GM12878 (cell line): Measurements from ENCODE around the gene COQ8B. TPM values are rescaled to one million over a fixed set of nuclear protein-coding genes. Genes with fewer than 3 reads are reported as not detected.

Experiments used
- ATAC-seq: fragments of 200-7000 bp; cut with Tn5 transposase; 3 replicates; pipeline ENCODE4 v1.9.1; 2020; ENCODE audit warnings: mild to moderate bottlenecking, moderate library complexity
- BruUV-seq: library from RNA; stranded (reverse); fragments of 400-500 nt; replicated peaks from 2 replicates; lab custom pipeline; 2021; lab: Mats Ljungman, UMichigan
- CTCF ChIA-PET: fragments of 300-600 bp; sonication (Branson Sonifier 250); formaldehyde crosslinking; extraction: SDS; loops from one replicate; lab custom pipeline; 2021; ENCODE audit warnings: inconsistent platforms; lab: Yijun Ruan, JAX
- POLR2A ChIA-PET: fragments of 350-600 bp; formaldehyde crosslinking; extraction: SDS; loops from one replicate; lab custom pipeline; 2021; ENCODE audit warnings: inconsistent platforms; lab: Charles Lee
- RAD21 ChIA-PET: fragments of 300-600 bp; sonication (Branson Sonifier 250); formaldehyde crosslinking; loops from one replicate; lab custom pipeline; 2023; ENCODE audit warnings: antibody characterized with exemption; ENCODE audit not compliant: unreplicated experiment; lab: Charles Lee
- SMC1A ChIA-PET: fragments of 300-600 bp; sonication (Branson Sonifier 250); formaldehyde crosslinking; loops from one replicate; lab custom pipeline; 2023; ENCODE audit not compliant: unreplicated experiment, uncharacterized antibody; lab: Charles Lee
- DNase-seq: peaks from one replicate; pipeline ENCODE4 v3.0.0-alpha.2; 2011; ENCODE audit warnings: low read depth, low spot score
- FAIRE-seq: peaks from 3 replicates; lab custom pipeline; 2011; peaks lifted over from hg19 to GRCh38; lab: Jason Lieb, UNC
- H2AFZ ChIP-seq: 2 replicates; pipeline ENCODE4 v1.6.0; 2011; ENCODE audit warnings: low read depth, low read length, control low read depth; ENCODE audit not compliant: control insufficient read depth
- H3K27ac ChIP-seq: 2 replicates; pipeline ENCODE4 v1.5.1; 2011; ENCODE audit warnings: control low read depth; ENCODE audit not compliant: control insufficient read depth, insufficient read depth
- H3K27me3 ChIP-seq, 2 experiments: replicated peaks in 1 of 2; 2 replicates each; pipeline versions ENCODE4 v1.6.0 to v1.6.1; 2011; ENCODE audit warnings: low read length in 1 of 2; ENCODE audit not compliant: control insufficient read depth in 2 of 2, insufficient read depth in 2 of 2
- H3K36me3 ChIP-seq, 2 experiments: 2 replicates each; pipeline ENCODE4 v1.5.1; 2011; ENCODE audit warnings: low read length in 1 of 2; ENCODE audit not compliant: control insufficient read depth in 2 of 2, insufficient read depth in 2 of 2
- H3K4me1 ChIP-seq: 2 replicates; pipeline ENCODE4 v1.6.1; 2011; ENCODE audit warnings: mild to moderate bottlenecking, low read length, moderate library complexity, mixed read lengths; ENCODE audit not compliant: control insufficient read depth, insufficient read depth
- H3K4me2 ChIP-seq: 2 replicates; pipeline ENCODE4 v1.6.0; 2011; ENCODE audit warnings: control low read depth; ENCODE audit not compliant: control insufficient read depth, insufficient read depth
- H3K4me3 ChIP-seq: fragments of 200-600 bp; sonication (generic); 2 replicates; pipeline ENCODE4 v1.5.1; 2016
- H3K79me2 ChIP-seq: 2 replicates; pipeline ENCODE4 v1.6.0; 2011; ENCODE audit warnings: low read length; ENCODE audit not compliant: control insufficient read depth, insufficient read depth
- H3K9ac ChIP-seq: 2 replicates; pipeline ENCODE4 v1.8.0; 2011; ENCODE audit warnings: low read length, control low read depth, mixed read lengths; ENCODE audit not compliant: control insufficient read depth, insufficient read depth
- H3K9me3 ChIP-seq: replicated peaks from 3 replicates; pipeline ENCODE4 v1.5.1; 2011; ENCODE audit warnings: mild to moderate bottlenecking, low read length; ENCODE audit not compliant: control insufficient read depth, insufficient read depth
- H4K20me1 ChIP-seq: 2 replicates; pipeline ENCODE4 v1.6.0; 2011; ENCODE audit not compliant: control insufficient read depth, insufficient read depth
- BHLHE40 ChIP-seq, 2 experiments: fragments of 450-650 bp in 1 of 2; IDR thresholded peaks; 2 replicates each; pipeline ENCODE4 v1.6.1; 2011 to 2017; ENCODE audit warnings: low read depth in 2 of 2, borderline replicate concordance in 1 of 2, improper control_type of control experiment in 1 of 2, low read length in 1 of 2, mild to moderate bottlenecking in 1 of 2
- BRCA1 ChIP-seq: IDR thresholded peaks from 2 replicates; pipeline ENCODE4 v1.6.1; 2011; ENCODE audit warnings: low read depth, low read length, improper control_type of control experiment
- CBFB ChIP-seq: IDR thresholded peaks from 2 replicates; pipeline ENCODE4 v1.6.1; 2016; ENCODE audit warnings: antibody characterized with exemption, low read depth
- CBX3 ChIP-seq: fragments of 200-600 bp; sonication (generic); IDR thresholded peaks from 2 replicates; pipeline ENCODE4 v1.6.1; 2016; ENCODE audit warnings: low read depth, borderline replicate concordance
- CEBPB ChIP-seq, 2 experiments: fragments of 150-350 bp in 1 of 2; IDR thresholded peaks; 2 replicates each; pipeline ENCODE4 v1.6.1; 2012 to 2014; ENCODE audit warnings: low read depth in 2 of 2, low read length in 2 of 2, borderline replicate concordance in 1 of 2, inconsistent platforms in 1 of 2
- CHD1 ChIP-seq: IDR thresholded peaks from 2 replicates; pipeline ENCODE4 v1.6.1; 2012; ENCODE audit warnings: low read depth, low read length, improper control_type of control experiment
- ETV6 ChIP-seq, 2 experiments: fragments of 450-650 bp in 1 of 2; IDR thresholded peaks in 1 of 2; conservative IDR thresholded peaks in 1 of 2; 2 replicates each; pipeline ENCODE4 v1.6.1; 2014; ENCODE audit warnings: antibody characterized with exemption in 1 of 2, borderline replicate concordance in 1 of 2, low read depth in 1 of 2, mild to moderate bottlenecking in 1 of 2, moderate library complexity in 1 of 2
- FOXK2 ChIP-seq: fragments of 450-650 bp; IDR thresholded peaks from 2 replicates; pipeline ENCODE4 v1.6.1; 2017; ENCODE audit warnings: mild to moderate bottlenecking, moderate library complexity
- RAD21 ChIP-seq: IDR thresholded peaks from 2 replicates; pipeline ENCODE4 v1.6.1; 2011; ENCODE audit warnings: mild to moderate bottlenecking, low read depth, low read length, moderate library complexity; ENCODE audit not compliant: insufficient read depth
- RB1 ChIP-seq: fragments of 450-650 bp; formaldehyde crosslinking; IDR thresholded peaks from 2 replicates; pipeline ENCODE4 v1.6.1; 2017; ENCODE audit warnings: mild to moderate bottlenecking, borderline replicate concordance
- SRF ChIP-seq, 2 experiments: IDR thresholded peaks; 2 replicates each; pipeline ENCODE4 v1.6.1; 2011; ENCODE audit warnings: low read depth in 2 of 2, low read length in 2 of 2, mild to moderate bottlenecking in 1 of 2, moderate library complexity in 1 of 2
- TAF1 ChIP-seq: IDR thresholded peaks from 2 replicates; pipeline ENCODE4 v1.6.1; 2011; ENCODE audit warnings: mild to moderate bottlenecking, low read depth, low read length, borderline replicate concordance
- TCF12 ChIP-seq: IDR thresholded peaks from 2 replicates; pipeline ENCODE4 v1.6.1; 2011; ENCODE audit warnings: low read depth, mild to moderate bottlenecking, low read length
- ZNF217 ChIP-seq: fragments of 450-650 bp; IDR thresholded peaks from 2 replicates; pipeline ENCODE4 v1.6.1; 2017; ENCODE audit warnings: antibody characterized with exemption, mild to moderate bottlenecking
- WGBS: methylation state at CpG from one replicate; pipeline ENCODE4 v1.1.6; 2016; ENCODE audit warnings: low lambda C conversion rate; ENCODE audit not compliant: insufficient replicate concordance, insufficient coverage; ENCODE audit errors: missing lambda C conversion rate; 5-methylcytosine and 5-hydroxymethylcytosine counted together
- in situ Hi-C: fragments of 300-500 bp; cut with MboI; formaldehyde crosslinking; loops from 9 replicates; pipeline ENCODE4 v1.14.3; 2018; ENCODE audit warnings: mixed read lengths
- intact Hi-C: fragments of 100-400 bp; cut with micrococcal nuclease; formaldehyde crosslinking; loops from one replicate; pipeline ENCODE4 v1.14.2; 2022; ENCODE audit not compliant: unreplicated experiment
- polyA plus RNA-seq, 11 experiments: library from polyadenylated mRNA; depleted of rRNA in 4 of 11; unstranded in 6 of 11; stranded (reverse) in 5 of 11; fragments of >200 nt; fragmentation: Nextera tagmentation in 4 of 11; fragmentation: Illumina TruSeq in 1 of 11; extraction: Ambion mirVana in 4 of 11; extraction: Trizol in 1 of 11; gene quantifications; 1 replicate in 1 of 11; 2 replicates in 10 of 11; pipeline versions ENCODE4 v1.2.1 to v1.2.3, GENCODE V29; 2011 to 2016; ENCODE audit warnings: inconsistent platforms in 2 of 11, missing spikeins in 2 of 11, low read depth in 1 of 11
- total RNA-seq, 4 experiments: library from RNA; depleted of rRNA in 3 of 4; stranded (reverse); fragments of >200 nt in 3 of 4; fragmentation: Illumina TruSeq in 1 of 4; extraction: Trizol in 1 of 4; gene quantifications; 2 replicates each; pipeline versions ENCODE4 v1.2.1 to v1.2.3, GENCODE V29; 2013 to 2021
- TF ChIP-seq, protein P1 (sequence below): fragments of 450-650 bp; IDR thresholded peaks from 2 replicates; pipeline ENCODE4 v1.6.1; 2017; ENCODE audit warnings: borderline replicate concordance
- TF ChIP-seq, protein P2 (sequence below): IDR thresholded peaks from 2 replicates; pipeline ENCODE4 v1.6.1; 2011; ENCODE audit warnings: mild to moderate bottlenecking, low read depth, low read length, moderate library complexity; ENCODE audit not compliant: insufficient replicate concordance
- TF ChIP-seq, protein P3 (sequence below): IDR thresholded peaks from 2 replicates; pipeline ENCODE4 v1.6.1; 2012; ENCODE audit warnings: low read length, inconsistent platforms
- TF ChIP-seq, protein P4 (sequence below): fragments of 450-650 bp; IDR thresholded peaks from 2 replicates; pipeline ENCODE4 v1.6.1; 2017; ENCODE audit warnings: antibody characterized with exemption, mild to moderate bottlenecking, moderate library complexity

COQ8B gene
- total and polyA plus RNA-seq, 10 of the 15 experiments (the other 5 are each of a cell fraction or from before 2014, with no cell fraction given): 0.39 to 37.1 (median 16.8) TPM

DNA sequence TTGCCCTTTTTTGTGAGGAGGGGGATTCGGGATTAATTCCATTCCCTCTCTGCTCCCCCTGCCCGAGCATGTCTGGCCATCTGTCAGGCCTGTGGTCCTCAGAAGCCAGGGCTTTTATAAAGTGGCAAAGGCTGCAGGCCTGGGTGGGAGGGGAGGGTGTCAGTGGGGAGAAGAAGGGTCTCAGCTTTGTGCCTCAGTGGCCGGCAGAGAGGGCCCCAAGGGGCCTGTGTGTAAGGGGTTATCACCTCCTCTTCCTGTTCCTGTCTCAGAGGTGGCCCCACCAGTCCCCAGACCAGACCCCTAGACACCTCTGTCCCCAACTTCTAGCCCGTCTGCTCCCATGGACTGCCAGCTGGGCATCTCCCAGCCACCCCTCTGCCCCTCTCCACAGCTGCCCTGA is 22.8 kb downstream of the COQ8B start:
- no peaks in the 10 kb centered on the region for H3K9me3 ChIP-seq
- 71% methylated on average over 4 of the region's 4 CpGs for WGBS
- no peak overlapping the region for H3K27ac ChIP-seq
- no peak for ATAC-seq
- H3K4me1 ChIP-seq: peaks cover 12% of the 10 kb centered on the region; the same call in 1 of the 2 replicates
- no peak overlapping the region for H2AFZ ChIP-seq
- H3K27me3 ChIP-seq: no peaks in the 10 kb centered on the region
- no peak for FAIRE-seq
- RAD21 ChIA-PET: no interaction called here
- in situ Hi-C loops (no loop called here), intact Hi-C loops (no loop called here)
- CTCF ChIA-PET: no interaction called here
- H3K79me2 ChIP-seq: no peaks in the 10 kb centered on the region
- no peak for DNase-seq
- H4K20me1 ChIP-seq: no peaks in the 10 kb centered on the region
- no peak overlapping the region for H3K9ac ChIP-seq
- H3K4me3 ChIP-seq: no peak overlapping the region
- POLR2A ChIA-PET: interaction anchor here (0.6 kb wide), 1 partner anchor 74 kb away, joined by 4 read pairs; no protein-coding TSS in a partner anchor
- TF ChIP-seq CBX3 (no peak), CEBPB (IDR thresholded peaks at IDR 0.05; ENCODE audit: borderline replicate concordance in 1 of 2, low read depth in 2 of 2, low read length in 2 of 2) (no peak), TCF12 (no peak), CBFB (no peak), SRF (IDR thresholded peaks at IDR 0.05; ENCODE audit: low read depth in 2 of 2, low read length in 2 of 2) (no peak), ZNF217 (no peak), RB1 (no peak), RAD21 (no peak), ETV6 (conservative IDR thresholded peaks at IDR 0.05 in 1 of 2, IDR thresholded peaks at IDR 0.05 in 1 of 2; ENCODE audit: borderline replicate concordance in 1 of 2, low read depth in 1 of 2) (no peak), CHD1 (no peak), BHLHE40 (IDR thresholded peaks at IDR 0.05; ENCODE audit: borderline replicate concordance in 1 of 2, low read depth in 2 of 2, low read length in 1 of 2) (no peak), BRCA1 (no peak), FOXK2 (no peak), TAF1 (no peak)
- TF ChIP-seq, protein P1, sequence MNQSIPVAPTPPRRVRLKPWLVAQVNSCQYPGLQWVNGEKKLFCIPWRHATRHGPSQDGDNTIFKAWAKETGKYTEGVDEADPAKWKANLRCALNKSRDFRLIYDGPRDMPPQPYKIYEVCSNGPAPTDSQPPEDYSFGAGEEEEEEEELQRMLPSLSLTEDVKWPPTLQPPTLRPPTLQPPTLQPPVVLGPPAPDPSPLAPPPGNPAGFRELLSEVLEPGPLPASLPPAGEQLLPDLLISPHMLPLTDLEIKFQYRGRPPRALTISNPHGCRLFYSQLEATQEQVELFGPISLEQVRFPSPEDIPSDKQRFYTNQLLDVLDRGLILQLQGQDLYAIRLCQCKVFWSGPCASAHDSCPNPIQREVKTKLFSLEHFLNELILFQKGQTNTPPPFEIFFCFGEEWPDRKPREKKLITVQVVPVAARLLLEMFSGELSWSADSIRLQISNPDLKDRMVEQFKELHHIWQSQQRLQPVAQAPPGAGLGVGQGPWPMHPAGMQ: no peak
- TF ChIP-seq, protein P2, sequence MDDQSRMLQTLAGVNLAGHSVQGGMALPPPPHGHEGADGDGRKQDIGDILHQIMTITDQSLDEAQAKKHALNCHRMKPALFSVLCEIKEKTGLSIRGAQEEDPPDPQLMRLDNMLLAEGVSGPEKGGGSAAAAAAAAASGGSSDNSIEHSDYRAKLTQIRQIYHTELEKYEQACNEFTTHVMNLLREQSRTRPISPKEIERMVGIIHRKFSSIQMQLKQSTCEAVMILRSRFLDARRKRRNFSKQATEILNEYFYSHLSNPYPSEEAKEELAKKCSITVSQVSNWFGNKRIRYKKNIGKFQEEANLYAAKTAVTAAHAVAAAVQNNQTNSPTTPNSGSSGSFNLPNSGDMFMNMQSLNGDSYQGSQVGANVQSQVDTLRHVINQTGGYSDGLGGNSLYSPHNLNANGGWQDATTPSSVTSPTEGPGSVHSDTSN: no peak
- TF ChIP-seq, protein P3, sequence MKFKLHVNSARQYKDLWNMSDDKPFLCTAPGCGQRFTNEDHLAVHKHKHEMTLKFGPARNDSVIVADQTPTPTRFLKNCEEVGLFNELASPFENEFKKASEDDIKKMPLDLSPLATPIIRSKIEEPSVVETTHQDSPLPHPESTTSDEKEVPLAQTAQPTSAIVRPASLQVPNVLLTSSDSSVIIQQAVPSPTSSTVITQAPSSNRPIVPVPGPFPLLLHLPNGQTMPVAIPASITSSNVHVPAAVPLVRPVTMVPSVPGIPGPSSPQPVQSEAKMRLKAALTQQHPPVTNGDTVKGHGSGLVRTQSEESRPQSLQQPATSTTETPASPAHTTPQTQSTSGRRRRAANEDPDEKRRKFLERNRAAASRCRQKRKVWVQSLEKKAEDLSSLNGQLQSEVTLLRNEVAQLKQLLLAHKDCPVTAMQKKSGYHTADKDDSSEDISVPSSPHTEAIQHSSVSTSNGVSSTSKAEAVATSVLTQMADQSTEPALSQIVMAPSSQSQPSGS: no peak
- TF ChIP-seq, protein P4, sequence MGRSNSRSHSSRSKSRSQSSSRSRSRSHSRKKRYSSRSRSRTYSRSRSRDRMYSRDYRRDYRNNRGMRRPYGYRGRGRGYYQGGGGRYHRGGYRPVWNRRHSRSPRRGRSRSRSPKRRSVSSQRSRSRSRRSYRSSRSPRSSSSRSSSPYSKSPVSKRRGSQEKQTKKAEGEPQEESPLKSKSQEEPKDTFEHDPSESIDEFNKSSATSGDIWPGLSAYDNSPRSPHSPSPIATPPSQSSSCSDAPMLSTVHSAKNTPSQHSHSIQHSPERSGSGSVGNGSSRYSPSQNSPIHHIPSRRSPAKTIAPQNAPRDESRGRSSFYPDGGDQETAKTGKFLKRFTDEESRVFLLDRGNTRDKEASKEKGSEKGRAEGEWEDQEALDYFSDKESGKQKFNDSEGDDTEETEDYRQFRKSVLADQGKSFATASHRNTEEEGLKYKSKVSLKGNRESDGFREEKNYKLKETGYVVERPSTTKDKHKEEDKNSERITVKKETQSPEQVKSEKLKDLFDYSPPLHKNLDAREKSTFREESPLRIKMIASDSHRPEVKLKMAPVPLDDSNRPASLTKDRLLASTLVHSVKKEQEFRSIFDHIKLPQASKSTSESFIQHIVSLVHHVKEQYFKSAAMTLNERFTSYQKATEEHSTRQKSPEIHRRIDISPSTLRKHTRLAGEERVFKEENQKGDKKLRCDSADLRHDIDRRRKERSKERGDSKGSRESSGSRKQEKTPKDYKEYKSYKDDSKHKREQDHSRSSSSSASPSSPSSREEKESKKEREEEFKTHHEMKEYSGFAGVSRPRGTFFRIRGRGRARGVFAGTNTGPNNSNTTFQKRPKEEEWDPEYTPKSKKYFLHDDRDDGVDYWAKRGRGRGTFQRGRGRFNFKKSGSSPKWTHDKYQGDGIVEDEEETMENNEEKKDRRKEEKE: no peak
- no peaks in the 10 kb centered on the region; a peak in 1 of 4 replicates for H3K36me3 ChIP-seq
- no TSS peak for BruUV-seq
- SMC1A ChIA-PET: no interaction called here
- no peak overlapping the region for H3K4me2 ChIP-seq
